Aortic smooth muscle cell (primary cell): ENCODE results near the gene SMG7. TPM values are rescaled to one million over a fixed set of nuclear protein-coding genes. Genes with fewer than 3 reads are reported as not detected.

Experiments used
- total RNA-seq: library from RNA; depleted of rRNA; stranded (reverse); fragments of >200 nt; gene quantifications from 2 replicates; pipeline ENCODE4 v1.2.3, GENCODE V29; 2014

SMG7 gene, protein sequence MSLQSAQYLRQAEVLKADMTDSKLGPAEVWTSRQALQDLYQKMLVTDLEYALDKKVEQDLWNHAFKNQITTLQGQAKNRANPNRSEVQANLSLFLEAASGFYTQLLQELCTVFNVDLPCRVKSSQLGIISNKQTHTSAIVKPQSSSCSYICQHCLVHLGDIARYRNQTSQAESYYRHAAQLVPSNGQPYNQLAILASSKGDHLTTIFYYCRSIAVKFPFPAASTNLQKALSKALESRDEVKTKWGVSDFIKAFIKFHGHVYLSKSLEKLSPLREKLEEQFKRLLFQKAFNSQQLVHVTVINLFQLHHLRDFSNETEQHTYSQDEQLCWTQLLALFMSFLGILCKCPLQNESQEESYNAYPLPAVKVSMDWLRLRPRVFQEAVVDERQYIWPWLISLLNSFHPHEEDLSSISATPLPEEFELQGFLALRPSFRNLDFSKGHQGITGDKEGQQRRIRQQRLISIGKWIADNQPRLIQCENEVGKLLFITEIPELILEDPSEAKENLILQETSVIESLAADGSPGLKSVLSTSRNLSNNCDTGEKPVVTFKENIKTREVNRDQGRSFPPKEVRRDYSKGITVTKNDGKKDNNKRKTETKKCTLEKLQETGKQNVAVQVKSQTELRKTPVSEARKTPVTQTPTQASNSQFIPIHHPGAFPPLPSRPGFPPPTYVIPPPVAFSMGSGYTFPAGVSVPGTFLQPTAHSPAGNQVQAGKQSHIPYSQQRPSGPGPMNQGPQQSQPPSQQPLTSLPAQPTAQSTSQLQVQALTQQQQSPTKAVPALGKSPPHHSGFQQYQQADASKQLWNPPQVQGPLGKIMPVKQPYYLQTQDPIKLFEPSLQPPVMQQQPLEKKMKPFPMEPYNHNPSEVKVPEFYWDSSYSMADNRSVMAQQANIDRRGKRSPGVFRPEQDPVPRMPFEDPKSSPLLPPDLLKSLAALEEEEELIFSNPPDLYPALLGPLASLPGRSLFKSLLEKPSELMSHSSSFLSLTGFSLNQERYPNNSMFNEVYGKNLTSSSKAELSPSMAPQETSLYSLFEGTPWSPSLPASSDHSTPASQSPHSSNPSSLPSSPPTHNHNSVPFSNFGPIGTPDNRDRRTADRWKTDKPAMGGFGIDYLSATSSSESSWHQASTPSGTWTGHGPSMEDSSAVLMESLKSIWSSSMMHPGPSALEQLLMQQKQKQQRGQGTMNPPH
- 14.5 and 19.0 TPM in 2 replicates for total RNA-seq

DNA sequence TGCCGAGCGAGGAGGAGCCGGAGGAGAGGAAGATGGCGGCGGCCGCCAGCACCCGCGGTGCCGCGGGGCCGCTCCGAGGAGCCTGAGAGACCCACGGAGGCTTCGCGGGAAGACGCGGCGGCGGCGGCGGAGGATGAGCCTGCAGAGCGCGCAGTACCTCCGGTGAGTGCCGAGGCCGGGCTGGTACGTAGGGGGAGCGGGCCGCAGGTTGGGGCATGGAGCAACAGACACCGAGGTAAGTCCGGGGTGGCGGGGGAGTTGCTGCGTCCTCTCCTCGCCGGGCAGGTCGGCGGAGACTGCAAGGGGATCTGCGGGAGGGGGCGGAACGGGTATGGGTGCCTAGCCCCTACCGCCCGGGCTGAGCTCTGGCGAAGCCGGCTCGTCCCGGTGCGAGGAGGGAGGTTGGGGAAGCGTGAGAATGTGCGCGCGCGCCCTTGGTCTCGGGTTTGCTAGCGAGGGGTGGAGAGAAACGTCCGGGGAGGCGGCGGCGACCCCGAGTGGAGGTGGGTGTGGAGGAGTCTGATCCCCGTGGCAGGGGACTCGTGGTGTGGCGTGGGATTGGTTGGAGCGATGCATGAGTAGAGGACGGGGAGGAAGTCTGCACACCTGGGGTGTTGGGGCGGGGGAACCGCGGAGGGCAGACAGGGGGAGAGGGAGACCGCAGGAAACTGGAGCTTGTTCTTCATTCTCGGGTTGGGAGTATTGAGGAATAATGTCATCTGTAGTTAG is at the start of gene SMG7:
Gene SMG7 (plus strand): TSS at position 12 of the 729 bp plus-strand sequence. CDS start 122 bp downstream, at position 134.

GRCh38 chr1:183590244-183591191 is 118.2 kb downstream of the SMG7 start, which contains the start of gene NCF2:
TSS of gene NCF2 (minus strand) at chr1:183590459. CDS start at chr1:183590329, 130 bp downstream.

Other genes with a start within 250 kb of the SMG7 start
- 0.44 and 0.66 TPM in 2 replicates for gene NMNAT2, start 54.1 kb upstream of the SMG7 start, total RNA-seq
- under 0.01 and 0.19 TPM in 2 replicates for gene NCF2, start 118.0 kb downstream of the SMG7 start, total RNA-seq
- gene ARPC5, start 163.3 kb downstream of the SMG7 start, total RNA-seq, result 302 and 512 TPM in 2 replicates
- gene APOBEC4, start 180.8 kb downstream of the SMG7 start, total RNA-seq, result 0.06 TPM in 1 of 2 replicates, not detected in the other